Mammary epithelial cell (primary cell): Measurements from ENCODE around the gene RBM33.

Experiments used
- EZH2 ChIP-seq: IDR thresholded peaks from 2 replicates; pipeline ENCODE4 v1.6.1; 2012; ENCODE audit warnings: low read length, inconsistent platforms, borderline replicate concordance
- TF ChIP-seq, protein P1 (sequence below), 2 donors: IDR thresholded peaks in 1 of 2; conservative IDR thresholded peaks in 1 of 2; 2 replicates each; pipeline ENCODE4 v1.5.1; 2011 to 2012; ENCODE audit warnings: inconsistent platforms in 2 of 2, low read length in 2 of 2, mild to moderate bottlenecking in 2 of 2, control low read depth in 1 of 2, low read depth in 1 of 2; ENCODE audit not compliant: insufficient read depth in 1 of 2; ENCODE audit errors: extremely low read depth in 1 of 2

- TF ChIP-seq, protein P1, sequence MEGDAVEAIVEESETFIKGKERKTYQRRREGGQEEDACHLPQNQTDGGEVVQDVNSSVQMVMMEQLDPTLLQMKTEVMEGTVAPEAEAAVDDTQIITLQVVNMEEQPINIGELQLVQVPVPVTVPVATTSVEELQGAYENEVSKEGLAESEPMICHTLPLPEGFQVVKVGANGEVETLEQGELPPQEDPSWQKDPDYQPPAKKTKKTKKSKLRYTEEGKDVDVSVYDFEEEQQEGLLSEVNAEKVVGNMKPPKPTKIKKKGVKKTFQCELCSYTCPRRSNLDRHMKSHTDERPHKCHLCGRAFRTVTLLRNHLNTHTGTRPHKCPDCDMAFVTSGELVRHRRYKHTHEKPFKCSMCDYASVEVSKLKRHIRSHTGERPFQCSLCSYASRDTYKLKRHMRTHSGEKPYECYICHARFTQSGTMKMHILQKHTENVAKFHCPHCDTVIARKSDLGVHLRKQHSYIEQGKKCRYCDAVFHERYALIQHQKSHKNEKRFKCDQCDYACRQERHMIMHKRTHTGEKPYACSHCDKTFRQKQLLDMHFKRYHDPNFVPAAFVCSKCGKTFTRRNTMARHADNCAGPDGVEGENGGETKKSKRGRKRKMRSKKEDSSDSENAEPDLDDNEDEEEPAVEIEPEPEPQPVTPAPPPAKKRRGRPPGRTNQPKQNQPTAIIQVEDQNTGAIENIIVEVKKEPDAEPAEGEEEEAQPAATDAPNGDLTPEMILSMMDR (conservative IDR thresholded peaks at IDR 0.05 in 1 of 2, IDR thresholded peaks at IDR 0.05 in 1 of 2; ENCODE audit: extremely low read depth in 1 of 2, insufficient read depth in 1 of 2, low read depth in 1 of 2, low read length in 2 of 2): no peak
- TF ChIP-seq EZH2: no peak
These were observed 121.0 kb downstream of the RBM33 start for GRCh38 chr7:155765458-155765857.
